Measurements from ENCODE around the gene MEIS1.

- TF ChIP-seq, protein P1, sequence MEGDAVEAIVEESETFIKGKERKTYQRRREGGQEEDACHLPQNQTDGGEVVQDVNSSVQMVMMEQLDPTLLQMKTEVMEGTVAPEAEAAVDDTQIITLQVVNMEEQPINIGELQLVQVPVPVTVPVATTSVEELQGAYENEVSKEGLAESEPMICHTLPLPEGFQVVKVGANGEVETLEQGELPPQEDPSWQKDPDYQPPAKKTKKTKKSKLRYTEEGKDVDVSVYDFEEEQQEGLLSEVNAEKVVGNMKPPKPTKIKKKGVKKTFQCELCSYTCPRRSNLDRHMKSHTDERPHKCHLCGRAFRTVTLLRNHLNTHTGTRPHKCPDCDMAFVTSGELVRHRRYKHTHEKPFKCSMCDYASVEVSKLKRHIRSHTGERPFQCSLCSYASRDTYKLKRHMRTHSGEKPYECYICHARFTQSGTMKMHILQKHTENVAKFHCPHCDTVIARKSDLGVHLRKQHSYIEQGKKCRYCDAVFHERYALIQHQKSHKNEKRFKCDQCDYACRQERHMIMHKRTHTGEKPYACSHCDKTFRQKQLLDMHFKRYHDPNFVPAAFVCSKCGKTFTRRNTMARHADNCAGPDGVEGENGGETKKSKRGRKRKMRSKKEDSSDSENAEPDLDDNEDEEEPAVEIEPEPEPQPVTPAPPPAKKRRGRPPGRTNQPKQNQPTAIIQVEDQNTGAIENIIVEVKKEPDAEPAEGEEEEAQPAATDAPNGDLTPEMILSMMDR (IDR thresholded peaks at IDR 0.05) = no peak
- TF ChIP-seq POLR2A (IDR thresholded peaks at IDR 0.05) = no peak
Measured at GRCh38 chr2:66538291-66538690, 103.4 kb downstream of the MEIS1 start.
